SK-N-SH treated with all-trans-retinoic acid at 6 μM for 48 hours (cell line): ENCODE measurements around the gene SMIM41.

Experiments used
- ATAC-seq: fragments of 200-7000 bp; cut with Tn5 transposase; 3 replicates; pipeline ENCODE4 v1.9.1; 2020; ENCODE audit warnings: mild to moderate bottlenecking, moderate library complexity
- ARNTL ChIP-seq: fragments of 450-650 bp; formaldehyde crosslinking; IDR thresholded peaks from 2 replicates; pipeline ENCODE4 v1.5.0; 2020; ENCODE audit warnings: low read depth, mild to moderate bottlenecking, moderate library complexity, borderline replicate concordance
- BACH2 ChIP-seq: fragments of 250-450 bp; sonication (Bioruptor Pico); IDR thresholded peaks from 2 replicates; pipeline ENCODE4 v1.9.0; 2021; ENCODE audit warnings: mild to moderate bottlenecking, borderline replicate concordance
- CSDC2 ChIP-seq: fragments of 250-450 bp; sonication (Bioruptor Pico); IDR thresholded peaks from 2 replicates; pipeline ENCODE4 v1.5.0; 2020; ENCODE audit warnings: mild to moderate bottlenecking, moderate library complexity
- ESRRG ChIP-seq: fragments of 250-450 bp; sonication (Bioruptor Pico); IDR thresholded peaks from 2 replicates; pipeline ENCODE4 v1.6.1; 2021; ENCODE audit warnings: mild to moderate bottlenecking
- GLIS3 ChIP-seq: fragments of 250-450 bp; sonication (Bioruptor Pico); IDR thresholded peaks from 2 replicates; pipeline ENCODE4 v1.5.0; 2020; ENCODE audit warnings: mild to moderate bottlenecking, moderate library complexity
- ISL1 ChIP-seq: fragments of 250-450 bp; sonication (Bioruptor Pico); IDR thresholded peaks from 2 replicates; pipeline ENCODE4 v2.1.2; 2022; ENCODE audit warnings: mild to moderate bottlenecking, moderate library complexity
- OSR1 ChIP-seq: fragments of 250-450 bp; sonication (Bioruptor Pico); IDR thresholded peaks from 2 replicates; pipeline ENCODE4 v1.8.0; 2022; ENCODE audit warnings: moderate library complexity, mild to moderate bottlenecking, inconsistent platforms
- PPARA ChIP-seq: fragments of 250-450 bp; sonication (Bioruptor Pico); IDR thresholded peaks from 2 replicates; pipeline ENCODE4 v1.5.0; 2020; ENCODE audit warnings: mild to moderate bottlenecking, borderline replicate concordance
- RARB ChIP-seq: fragments of 250-450 bp; sonication (Bioruptor Pico); IDR thresholded peaks from 2 replicates; pipeline ENCODE4 v1.8.0; 2021; ENCODE audit warnings: mild to moderate bottlenecking, moderate library complexity
- SNAI2 ChIP-seq: fragments of 250-450 bp; sonication (Bioruptor Pico); IDR thresholded peaks from 2 replicates; pipeline ENCODE4 v1.5.0; 2020; ENCODE audit warnings: mild to moderate bottlenecking, moderate library complexity
- TCF4 ChIP-seq: fragments of 250-450 bp; sonication (Bioruptor Pico); IDR thresholded peaks from 2 replicates; pipeline ENCODE4 v1.8.0; 2021; ENCODE audit warnings: mild to moderate bottlenecking, moderate library complexity, borderline replicate concordance
- ZC3H10 ChIP-seq: fragments of 250-450 bp; sonication (Bioruptor Pico); IDR thresholded peaks from 2 replicates; pipeline ENCODE4 v1.5.1; 2021; ENCODE audit warnings: mild to moderate bottlenecking, moderate library complexity
- ZFP3 ChIP-seq: fragments of 250-450 bp; sonication (Bioruptor Pico); IDR thresholded peaks from 2 replicates; pipeline ENCODE4 v1.5.0; 2020; ENCODE audit warnings: mild to moderate bottlenecking, moderate library complexity
- ZFP30 ChIP-seq: fragments of 450-650 bp; formaldehyde crosslinking; IDR thresholded peaks from 2 replicates; pipeline ENCODE4 v1.5.0; 2022; ENCODE audit warnings: mild to moderate bottlenecking, moderate library complexity
- ZNF565 ChIP-seq: fragments of 450-650 bp; formaldehyde crosslinking; conservative IDR thresholded peaks from 2 replicates; pipeline ENCODE4 v1.5.0; 2020; ENCODE audit warnings: low read depth, mild to moderate bottlenecking, moderate library complexity
- ZNF70 ChIP-seq: fragments of 450-650 bp; formaldehyde crosslinking; IDR thresholded peaks from 2 replicates; pipeline ENCODE4 v1.5.0; 2020; ENCODE audit warnings: mild to moderate bottlenecking, moderate library complexity
- ZNF8 ChIP-seq: fragments of 450-650 bp; formaldehyde crosslinking; IDR thresholded peaks from 2 replicates; pipeline ENCODE4 v1.5.0; 2020; ENCODE audit warnings: mild to moderate bottlenecking, moderate library complexity
- TF ChIP-seq, protein P1 (sequence below): fragments of 250-450 bp; sonication (Bioruptor Pico); IDR thresholded peaks from 2 replicates; pipeline ENCODE4 v1.8.0; 2021; ENCODE audit warnings: low read depth, mild to moderate bottlenecking, moderate library complexity, borderline replicate concordance
- TF ChIP-seq, protein P2 (sequence below): fragments of 250-450 bp; sonication (Bioruptor Pico); IDR thresholded peaks from 2 replicates; pipeline ENCODE4 v1.5.1; 2020; ENCODE audit warnings: low read depth, mild to moderate bottlenecking, moderate library complexity
- TF ChIP-seq, protein P3 (sequence below): fragments of 250-450 bp; sonication (Bioruptor Pico); IDR thresholded peaks from 2 replicates; pipeline ENCODE4 v1.5.0; 2020; ENCODE audit warnings: mild to moderate bottlenecking, moderate library complexity
- TF ChIP-seq, protein P4 (sequence below): fragments of 250-450 bp; sonication (Bioruptor Pico); IDR thresholded peaks from 2 replicates; pipeline ENCODE4 v1.5.1; 2021; ENCODE audit warnings: mild to moderate bottlenecking, moderate library complexity
- TF ChIP-seq, protein P5 (sequence below): fragments of 250-450 bp; sonication (Bioruptor Pico); IDR thresholded peaks from 2 replicates; pipeline ENCODE4 v1.8.0; 2020; ENCODE audit warnings: mild to moderate bottlenecking, moderate library complexity, borderline replicate concordance

The SMIM41 gene

DNA sequence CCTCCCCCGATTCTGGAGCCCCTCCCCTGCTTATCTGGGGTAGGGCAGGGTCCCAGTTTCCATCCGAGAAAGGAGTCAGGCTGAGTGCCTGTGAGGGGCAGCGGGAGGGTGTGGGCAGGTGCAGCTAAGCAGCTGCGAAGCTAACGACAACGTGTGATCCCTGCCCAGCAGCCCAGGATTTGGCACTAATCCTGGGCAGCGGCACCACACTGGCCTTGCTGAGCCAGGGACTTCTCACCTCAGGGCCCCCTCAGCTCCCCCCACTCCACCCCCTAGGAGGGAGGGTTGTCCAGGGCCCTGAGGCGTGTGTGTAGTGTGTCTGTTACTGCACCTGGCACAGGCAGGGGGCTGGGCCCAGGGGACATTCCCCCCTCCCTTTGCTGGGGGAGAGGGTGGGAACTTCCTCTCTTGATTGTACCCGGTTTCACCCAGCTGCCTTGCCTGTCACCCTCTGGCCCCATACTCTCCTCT is 1.8 kb downstream of the SMIM41 start:
- no peak for ATAC-seq
- TF ChIP-seq ARNTL = no peak
- TF ChIP-seq, protein P1, sequence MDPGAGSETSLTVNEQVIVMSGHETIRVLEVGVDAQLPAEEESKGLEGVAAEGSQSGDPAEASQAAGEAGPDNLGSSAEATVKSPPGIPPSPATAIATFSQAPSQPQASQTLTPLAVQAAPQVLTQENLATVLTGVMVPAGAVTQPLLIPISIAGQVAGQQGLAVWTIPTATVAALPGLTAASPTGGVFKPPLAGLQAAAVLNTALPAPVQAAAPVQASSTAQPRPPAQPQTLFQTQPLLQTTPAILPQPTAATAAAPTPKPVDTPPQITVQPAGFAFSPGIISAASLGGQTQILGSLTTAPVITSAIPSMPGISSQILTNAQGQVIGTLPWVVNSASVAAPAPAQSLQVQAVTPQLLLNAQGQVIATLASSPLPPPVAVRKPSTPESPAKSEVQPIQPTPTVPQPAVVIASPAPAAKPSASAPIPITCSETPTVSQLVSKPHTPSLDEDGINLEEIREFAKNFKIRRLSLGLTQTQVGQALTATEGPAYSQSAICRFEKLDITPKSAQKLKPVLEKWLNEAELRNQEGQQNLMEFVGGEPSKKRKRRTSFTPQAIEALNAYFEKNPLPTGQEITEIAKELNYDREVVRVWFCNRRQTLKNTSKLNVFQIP (CRISPR knock-in tag) = no peak

DNA sequence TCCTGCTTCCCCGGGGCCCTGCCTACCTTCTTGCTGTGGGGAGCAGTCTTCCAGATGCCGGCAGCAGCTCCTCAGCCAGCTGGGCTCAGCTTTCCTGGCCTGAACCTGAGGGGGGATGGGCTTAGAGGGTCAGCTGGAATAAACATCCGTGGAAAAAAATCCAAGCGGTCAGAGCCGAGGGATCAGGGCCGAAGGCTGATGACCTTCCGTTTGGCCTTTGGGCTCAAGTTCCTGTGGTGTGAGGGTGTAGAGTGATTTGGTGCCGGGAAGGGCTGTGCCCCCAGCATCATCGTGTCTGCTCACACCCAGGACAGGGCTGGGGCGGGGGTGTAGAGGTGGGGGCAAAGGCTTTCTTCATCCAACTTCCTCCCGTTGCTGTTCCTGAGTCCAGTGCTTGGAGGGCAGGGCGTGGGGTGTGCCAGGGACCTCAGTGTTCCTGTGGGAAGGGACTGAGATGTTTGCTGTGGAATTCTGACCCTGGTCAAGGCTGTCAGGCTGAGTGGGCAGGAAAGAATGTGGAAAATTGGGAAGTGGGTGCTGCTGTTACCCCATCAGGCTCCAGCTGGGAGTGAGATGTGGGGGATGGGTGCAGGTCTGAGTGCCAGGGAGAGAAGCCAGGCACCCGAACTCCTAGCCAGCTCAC is 2.6 kb downstream of the SMIM41 start:
- TF ChIP-seq TCF4 (CRISPR knock-in tag) (no peak), ARNTL (no peak), ISL1 (CRISPR knock-in tag) (no peak), ZNF70 (no peak), BACH2 (CRISPR knock-in tag) (no peak), ZC3H10 (no peak), ESRRG (CRISPR knock-in tag) (no peak), SNAI2 (no peak), ZFP30 (CRISPR knock-in tag) (no peak), RARB (CRISPR knock-in tag) (no peak), GLIS3 (no peak), ZNF565 (no peak), ZNF8 (no peak), PPARA (CRISPR knock-in tag) (no peak), CSDC2 (CRISPR knock-in tag) (no peak)
- TF ChIP-seq, protein P2, sequence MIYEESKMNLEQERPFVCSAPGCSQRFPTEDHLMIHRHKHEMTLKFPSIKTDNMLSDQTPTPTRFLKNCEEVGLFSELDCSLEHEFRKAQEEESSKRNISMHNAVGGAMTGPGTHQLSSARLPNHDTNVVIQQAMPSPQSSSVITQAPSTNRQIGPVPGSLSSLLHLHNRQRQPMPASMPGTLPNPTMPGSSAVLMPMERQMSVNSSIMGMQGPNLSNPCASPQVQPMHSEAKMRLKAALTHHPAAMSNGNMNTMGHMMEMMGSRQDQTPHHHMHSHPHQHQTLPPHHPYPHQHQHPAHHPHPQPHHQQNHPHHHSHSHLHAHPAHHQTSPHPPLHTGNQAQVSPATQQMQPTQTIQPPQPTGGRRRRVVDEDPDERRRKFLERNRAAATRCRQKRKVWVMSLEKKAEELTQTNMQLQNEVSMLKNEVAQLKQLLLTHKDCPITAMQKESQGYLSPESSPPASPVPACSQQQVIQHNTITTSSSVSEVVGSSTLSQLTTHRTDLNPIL = no peak
- TF ChIP-seq, protein P3, sequence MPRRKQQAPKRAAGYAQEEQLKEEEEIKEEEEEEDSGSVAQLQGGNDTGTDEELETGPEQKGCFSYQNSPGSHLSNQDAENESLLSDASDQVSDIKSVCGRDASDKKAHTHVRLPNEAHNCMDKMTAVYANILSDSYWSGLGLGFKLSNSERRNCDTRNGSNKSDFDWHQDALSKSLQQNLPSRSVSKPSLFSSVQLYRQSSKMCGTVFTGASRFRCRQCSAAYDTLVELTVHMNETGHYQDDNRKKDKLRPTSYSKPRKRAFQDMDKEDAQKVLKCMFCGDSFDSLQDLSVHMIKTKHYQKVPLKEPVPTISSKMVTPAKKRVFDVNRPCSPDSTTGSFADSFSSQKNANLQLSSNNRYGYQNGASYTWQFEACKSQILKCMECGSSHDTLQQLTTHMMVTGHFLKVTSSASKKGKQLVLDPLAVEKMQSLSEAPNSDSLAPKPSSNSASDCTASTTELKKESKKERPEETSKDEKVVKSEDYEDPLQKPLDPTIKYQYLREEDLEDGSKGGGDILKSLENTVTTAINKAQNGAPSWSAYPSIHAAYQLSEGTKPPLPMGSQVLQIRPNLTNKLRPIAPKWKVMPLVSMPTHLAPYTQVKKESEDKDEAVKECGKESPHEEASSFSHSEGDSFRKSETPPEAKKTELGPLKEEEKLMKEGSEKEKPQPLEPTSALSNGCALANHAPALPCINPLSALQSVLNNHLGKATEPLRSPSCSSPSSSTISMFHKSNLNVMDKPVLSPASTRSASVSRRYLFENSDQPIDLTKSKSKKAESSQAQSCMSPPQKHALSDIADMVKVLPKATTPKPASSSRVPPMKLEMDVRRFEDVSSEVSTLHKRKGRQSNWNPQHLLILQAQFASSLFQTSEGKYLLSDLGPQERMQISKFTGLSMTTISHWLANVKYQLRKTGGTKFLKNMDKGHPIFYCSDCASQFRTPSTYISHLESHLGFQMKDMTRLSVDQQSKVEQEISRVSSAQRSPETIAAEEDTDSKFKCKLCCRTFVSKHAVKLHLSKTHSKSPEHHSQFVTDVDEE = no peak
- TF ChIP-seq, protein P1 (CRISPR knock-in tag) = no peak
- TF ChIP-seq, protein P4, sequence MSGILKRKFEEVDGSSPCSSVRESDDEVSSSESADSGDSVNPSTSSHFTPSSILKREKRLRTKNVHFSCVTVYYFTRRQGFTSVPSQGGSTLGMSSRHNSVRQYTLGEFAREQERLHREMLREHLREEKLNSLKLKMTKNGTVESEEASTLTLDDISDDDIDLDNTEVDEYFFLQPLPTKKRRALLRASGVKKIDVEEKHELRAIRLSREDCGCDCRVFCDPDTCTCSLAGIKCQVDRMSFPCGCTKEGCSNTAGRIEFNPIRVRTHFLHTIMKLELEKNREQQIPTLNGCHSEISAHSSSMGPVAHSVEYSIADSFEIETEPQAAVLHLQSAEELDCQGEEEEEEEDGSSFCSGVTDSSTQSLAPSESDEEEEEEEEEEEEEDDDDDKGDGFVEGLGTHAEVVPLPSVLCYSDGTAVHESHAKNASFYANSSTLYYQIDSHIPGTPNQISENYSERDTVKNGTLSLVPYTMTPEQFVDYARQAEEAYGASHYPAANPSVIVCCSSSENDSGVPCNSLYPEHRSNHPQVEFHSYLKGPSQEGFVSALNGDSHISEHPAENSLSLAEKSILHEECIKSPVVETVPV (CRISPR knock-in tag) = no peak
- TF ChIP-seq, protein P5, sequence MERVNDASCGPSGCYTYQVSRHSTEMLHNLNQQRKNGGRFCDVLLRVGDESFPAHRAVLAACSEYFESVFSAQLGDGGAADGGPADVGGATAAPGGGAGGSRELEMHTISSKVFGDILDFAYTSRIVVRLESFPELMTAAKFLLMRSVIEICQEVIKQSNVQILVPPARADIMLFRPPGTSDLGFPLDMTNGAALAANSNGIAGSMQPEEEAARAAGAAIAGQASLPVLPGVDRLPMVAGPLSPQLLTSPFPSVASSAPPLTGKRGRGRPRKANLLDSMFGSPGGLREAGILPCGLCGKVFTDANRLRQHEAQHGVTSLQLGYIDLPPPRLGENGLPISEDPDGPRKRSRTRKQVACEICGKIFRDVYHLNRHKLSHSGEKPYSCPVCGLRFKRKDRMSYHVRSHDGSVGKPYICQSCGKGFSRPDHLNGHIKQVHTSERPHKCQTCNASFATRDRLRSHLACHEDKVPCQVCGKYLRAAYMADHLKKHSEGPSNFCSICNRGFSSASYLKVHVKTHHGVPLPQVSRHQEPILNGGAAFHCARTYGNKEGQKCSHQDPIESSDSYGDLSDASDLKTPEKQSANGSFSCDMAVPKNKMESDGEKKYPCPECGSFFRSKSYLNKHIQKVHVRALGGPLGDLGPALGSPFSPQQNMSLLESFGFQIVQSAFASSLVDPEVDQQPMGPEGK (CRISPR knock-in tag) = no peak
- TF ChIP-seq, all 23 proteins: peak for 0

DNA sequence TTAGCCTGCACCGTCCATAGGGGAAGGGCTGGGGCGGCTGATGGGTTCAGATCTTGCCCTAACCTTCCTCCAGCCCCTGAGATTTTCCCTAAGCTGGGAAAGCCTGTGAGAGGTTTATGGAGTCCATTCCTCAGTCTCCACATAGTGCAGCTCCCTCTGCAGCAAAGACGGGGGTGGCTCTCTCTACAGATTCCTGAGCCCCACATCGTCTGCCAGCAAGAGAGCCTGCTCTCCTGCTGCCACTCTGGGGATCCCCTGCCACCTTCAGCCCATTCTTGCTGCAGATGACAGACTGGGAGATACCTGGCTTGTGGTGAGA is 3.1 kb downstream of the SMIM41 start:
- peak; percentile 4; the same call in 2 of the 3 replicates for ATAC-seq
- TF ChIP-seq OSR1 (no peak), PPARA (CRISPR knock-in tag) (no peak), ZFP3 (CRISPR knock-in tag) (no peak), ZNF70 (no peak), SNAI2 (no peak), BACH2 (CRISPR knock-in tag) (no peak)
- TF ChIP-seq, protein P3 = no peak
- TF ChIP-seq, protein P4 (CRISPR knock-in tag) = no peak

More for the DNA sequence above, 2.6 kb downstream of the SMIM41 start:
- no peak; the same call in 2 of the 3 replicates for ATAC-seq
